ENCODE data around the gene APOB.

DNA sequence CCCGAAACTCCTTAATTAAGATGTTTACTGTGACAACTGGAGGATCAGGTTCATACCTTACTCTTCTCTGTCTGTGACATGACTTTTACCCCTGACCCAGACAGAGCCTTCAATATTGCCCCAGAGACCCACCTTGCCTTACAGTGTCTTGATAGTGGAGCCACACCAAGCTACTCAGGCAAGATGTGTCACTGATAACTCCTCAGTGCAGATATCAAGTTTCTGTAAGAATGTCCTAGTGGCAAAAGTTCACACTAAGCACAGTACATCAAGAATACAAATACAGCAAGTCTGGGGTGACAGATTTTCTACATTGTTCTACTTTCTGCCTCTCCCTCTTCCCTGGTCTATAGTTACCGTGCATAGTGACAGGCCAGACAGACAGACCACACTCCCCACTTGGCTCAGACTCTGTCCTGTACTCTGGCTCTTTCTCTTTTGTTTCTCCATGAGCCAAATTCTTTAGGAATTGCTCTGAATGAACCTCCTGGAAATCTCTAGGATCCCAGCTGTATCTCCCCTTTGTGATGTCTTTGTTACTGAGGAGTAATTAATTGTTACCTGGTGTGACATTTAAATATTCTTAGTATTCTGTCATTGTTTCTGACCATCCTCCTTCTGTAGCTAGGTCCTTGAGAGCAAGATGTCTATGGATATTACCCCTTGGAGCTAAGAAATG lies 24.1 kb upstream of the APOB start:
- TF ChIP-seq, protein P1, sequence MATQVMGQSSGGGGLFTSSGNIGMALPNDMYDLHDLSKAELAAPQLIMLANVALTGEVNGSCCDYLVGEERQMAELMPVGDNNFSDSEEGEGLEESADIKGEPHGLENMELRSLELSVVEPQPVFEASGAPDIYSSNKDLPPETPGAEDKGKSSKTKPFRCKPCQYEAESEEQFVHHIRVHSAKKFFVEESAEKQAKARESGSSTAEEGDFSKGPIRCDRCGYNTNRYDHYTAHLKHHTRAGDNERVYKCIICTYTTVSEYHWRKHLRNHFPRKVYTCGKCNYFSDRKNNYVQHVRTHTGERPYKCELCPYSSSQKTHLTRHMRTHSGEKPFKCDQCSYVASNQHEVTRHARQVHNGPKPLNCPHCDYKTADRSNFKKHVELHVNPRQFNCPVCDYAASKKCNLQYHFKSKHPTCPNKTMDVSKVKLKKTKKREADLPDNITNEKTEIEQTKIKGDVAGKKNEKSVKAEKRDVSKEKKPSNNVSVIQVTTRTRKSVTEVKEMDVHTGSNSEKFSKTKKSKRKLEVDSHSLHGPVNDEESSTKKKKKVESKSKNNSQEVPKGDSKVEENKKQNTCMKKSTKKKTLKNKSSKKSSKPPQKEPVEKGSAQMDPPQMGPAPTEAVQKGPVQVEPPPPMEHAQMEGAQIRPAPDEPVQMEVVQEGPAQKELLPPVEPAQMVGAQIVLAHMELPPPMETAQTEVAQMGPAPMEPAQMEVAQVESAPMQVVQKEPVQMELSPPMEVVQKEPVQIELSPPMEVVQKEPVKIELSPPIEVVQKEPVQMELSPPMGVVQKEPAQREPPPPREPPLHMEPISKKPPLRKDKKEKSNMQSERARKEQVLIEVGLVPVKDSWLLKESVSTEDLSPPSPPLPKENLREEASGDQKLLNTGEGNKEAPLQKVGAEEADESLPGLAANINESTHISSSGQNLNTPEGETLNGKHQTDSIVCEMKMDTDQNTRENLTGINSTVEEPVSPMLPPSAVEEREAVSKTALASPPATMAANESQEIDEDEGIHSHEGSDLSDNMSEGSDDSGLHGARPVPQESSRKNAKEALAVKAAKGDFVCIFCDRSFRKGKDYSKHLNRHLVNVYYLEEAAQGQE (IDR thresholded peaks at IDR 0.05; ENCODE audit: insufficient read depth in 1 of 2, low read depth in 2 of 2, low read length in 2 of 2): no peak
- TF ChIP-seq FOXP2 (optimal IDR thresholded peaks at IDR 0.05; ENCODE audit: borderline replicate concordance, extremely low read depth, extremely low read length, insufficient read depth): no peak
- TF ChIP-seq POLR2AphosphoS5 (IDR thresholded peaks at IDR 0.05; ENCODE audit: low read depth, low read length): no peak
- no peak for TF ChIP-seq TAF1 (IDR thresholded peaks at IDR 0.05; ENCODE audit: borderline replicate concordance, insufficient read depth, low read length)
